RWPE1 (cell line): Measurements from ENCODE around the gene CSAD.

Source experiments
- CTCF ChIA-PET: fragments of 350-600 bp; sonication (Branson Sonifier 250); formaldehyde crosslinking; extraction: SDS; loops from one replicate; lab custom pipeline; 2021; lab: Yijun Ruan, JAX
- POLR2A ChIA-PET: fragments of 400-600 bp; formaldehyde crosslinking; extraction: SDS; loops from one replicate; lab custom pipeline; 2020; ENCODE audit warnings: antibody characterized with exemption; ENCODE audit not compliant: low non-redundant PET; lab: Yijun Ruan, JAX
- DNase-seq: peaks from one replicate; pipeline ENCODE4 v3.0.0; 2012; ENCODE audit warnings: low spot score
- H3K27ac ChIP-seq: fragments of 450-650 bp; 2 replicates; pipeline ENCODE4 v1.5.1; 2017
- TF ChIP-seq, protein P1 (sequence below): fragments of 450-650 bp; conservative IDR thresholded peaks from 2 replicates; pipeline ENCODE4 v1.5.1; 2017; ENCODE audit warnings: low read depth, mild to moderate bottlenecking

CSAD gene

GRCh38 chr12:53127169-53127568, 53.6 kb downstream of the CSAD start:
- H3K27ac ChIP-seq: no peak overlapping the region
- TF ChIP-seq, protein P1, sequence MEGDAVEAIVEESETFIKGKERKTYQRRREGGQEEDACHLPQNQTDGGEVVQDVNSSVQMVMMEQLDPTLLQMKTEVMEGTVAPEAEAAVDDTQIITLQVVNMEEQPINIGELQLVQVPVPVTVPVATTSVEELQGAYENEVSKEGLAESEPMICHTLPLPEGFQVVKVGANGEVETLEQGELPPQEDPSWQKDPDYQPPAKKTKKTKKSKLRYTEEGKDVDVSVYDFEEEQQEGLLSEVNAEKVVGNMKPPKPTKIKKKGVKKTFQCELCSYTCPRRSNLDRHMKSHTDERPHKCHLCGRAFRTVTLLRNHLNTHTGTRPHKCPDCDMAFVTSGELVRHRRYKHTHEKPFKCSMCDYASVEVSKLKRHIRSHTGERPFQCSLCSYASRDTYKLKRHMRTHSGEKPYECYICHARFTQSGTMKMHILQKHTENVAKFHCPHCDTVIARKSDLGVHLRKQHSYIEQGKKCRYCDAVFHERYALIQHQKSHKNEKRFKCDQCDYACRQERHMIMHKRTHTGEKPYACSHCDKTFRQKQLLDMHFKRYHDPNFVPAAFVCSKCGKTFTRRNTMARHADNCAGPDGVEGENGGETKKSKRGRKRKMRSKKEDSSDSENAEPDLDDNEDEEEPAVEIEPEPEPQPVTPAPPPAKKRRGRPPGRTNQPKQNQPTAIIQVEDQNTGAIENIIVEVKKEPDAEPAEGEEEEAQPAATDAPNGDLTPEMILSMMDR: no peak
- CTCF ChIA-PET: interaction anchor here (0.6 kb wide), 1 partner anchor 30 kb away, joined by 4 read pairs; no protein-coding TSS in a partner anchor
- no peak for DNase-seq
- POLR2A ChIA-PET: no interaction called here

GRCh38 chr12:53124352-53124723, 56.4 kb downstream of the CSAD start:
- ChIA-PET CTCF (no interaction called here), POLR2A (no interaction called here)
- TF ChIP-seq, protein P1: no peak
- DNase-seq: no peak
- H3K27ac ChIP-seq: no peak overlapping the region

- H3K27ac ChIP-seq: no peak overlapping the region
- POLR2A ChIA-PET: no interaction called here
- CTCF ChIA-PET: no interaction called here
- no peak for DNase-seq
- TF ChIP-seq, protein P1: no peak
These were observed 57.0 kb downstream of the CSAD start for GRCh38 chr12:53123578-53124351.

DNA sequence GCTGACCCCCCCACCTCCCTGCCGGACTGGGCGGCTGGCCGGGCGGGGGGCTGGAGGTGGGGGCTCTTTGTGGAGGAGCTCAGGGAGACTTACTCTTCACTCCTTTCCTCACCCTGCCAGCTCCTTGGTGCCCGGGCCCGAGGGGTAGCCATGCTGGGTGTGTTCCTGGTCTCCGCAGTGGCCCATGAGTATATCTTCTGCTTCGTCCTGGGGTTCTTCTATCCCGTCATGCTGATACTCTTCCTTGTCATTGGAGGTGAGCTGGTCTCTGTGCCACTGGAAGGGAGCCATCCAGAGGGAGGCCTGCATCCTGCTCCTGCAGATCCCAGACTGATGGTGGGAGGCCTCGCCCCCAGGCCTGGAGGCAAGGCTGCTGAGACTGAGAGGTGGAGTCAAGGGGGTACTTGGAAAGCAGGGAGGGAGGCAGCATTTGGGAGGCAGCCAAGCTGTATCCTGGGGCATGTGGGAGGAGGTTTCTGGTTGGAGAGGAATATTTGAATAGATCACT, 57.7 kb downstream of the CSAD start:
- H3K27ac ChIP-seq: no peak overlapping the region
- no peak for DNase-seq
- CTCF ChIA-PET: interaction anchor here (0.6 kb wide), 1 partner anchor 120 kb away, joined by 3 read pairs; no protein-coding TSS in a partner anchor
- POLR2A ChIA-PET: no interaction called here
- TF ChIP-seq, protein P1: no peak

DNA sequence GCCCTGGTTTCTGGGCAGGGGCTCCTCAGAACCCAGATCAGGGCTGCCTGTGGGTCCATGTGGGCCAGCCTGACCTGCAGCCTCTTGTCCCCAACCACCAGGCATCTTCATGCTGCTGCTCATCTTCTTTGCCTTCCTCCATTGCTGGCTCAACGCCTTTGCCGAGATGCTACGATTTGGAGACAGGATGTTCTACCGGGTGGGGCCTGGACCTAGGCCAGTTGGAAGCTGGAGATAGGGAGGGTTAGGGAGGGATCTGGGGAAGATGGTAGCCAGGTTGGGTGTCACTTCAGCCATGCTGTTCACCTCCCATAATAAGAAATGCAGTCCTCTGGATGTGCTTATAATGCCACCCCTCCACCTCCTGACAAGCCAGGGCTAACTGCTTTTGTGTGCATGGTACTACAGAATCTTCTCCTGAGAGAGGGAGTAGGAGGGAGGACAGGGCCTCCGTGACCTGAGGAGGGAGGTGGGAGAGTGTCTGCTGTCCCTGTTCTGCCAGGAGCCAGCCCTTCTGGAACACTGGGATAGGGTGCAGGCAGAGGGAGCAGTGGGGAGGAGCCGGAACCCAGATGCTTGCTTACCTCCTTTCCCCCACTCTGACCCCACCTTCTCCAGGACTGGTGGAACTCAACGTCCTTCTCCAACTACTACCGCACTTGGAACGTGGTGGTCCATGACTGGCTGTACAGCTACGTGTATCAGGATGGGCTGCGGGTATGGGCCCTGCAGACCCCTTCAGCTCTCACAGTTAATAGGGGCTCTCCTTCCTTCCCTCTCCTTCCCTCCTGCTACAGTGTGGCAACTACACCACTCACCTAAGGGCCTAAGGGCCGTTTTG, 59.8 kb downstream of the CSAD start:
- no peak overlapping the region for H3K27ac ChIP-seq
- DNase-seq: no peak
- CTCF ChIA-PET: no interaction called here
- TF ChIP-seq, protein P1: no peak
- POLR2A ChIA-PET: no interaction called here

DNA sequence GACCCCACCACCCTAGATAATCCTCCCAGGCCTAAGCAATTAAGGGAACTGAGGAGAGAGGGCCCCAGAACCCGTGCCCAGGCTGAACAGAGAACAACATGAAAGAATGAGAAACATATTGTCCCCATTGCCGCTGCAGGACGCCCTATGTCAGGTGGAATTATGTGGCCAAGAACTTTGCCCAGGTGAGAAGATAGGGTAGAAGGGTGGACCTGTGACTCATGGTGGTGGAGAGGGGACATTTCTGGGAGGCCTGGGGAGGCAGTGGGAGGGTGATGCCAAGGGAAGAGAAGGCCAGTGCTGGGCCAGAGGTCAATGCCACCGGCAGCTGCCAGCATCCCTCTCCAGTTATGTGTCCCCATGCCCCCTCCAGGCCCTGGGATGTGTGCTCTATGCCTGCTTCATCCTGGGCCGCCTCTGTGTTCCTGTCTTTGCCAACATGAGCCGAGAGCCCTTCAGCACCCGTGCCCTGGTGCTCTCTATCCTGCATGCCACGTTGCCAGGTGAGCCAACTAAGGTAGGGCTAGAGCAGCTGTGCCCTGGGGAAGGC, 61.9 kb downstream of the CSAD start:
- CTCF ChIA-PET: interaction anchor here (1.1 kb wide), 1 partner anchor 53 kb away, joined by 3 read pairs; no protein-coding TSS in a partner anchor
- no peak for DNase-seq
- POLR2A ChIA-PET: no interaction called here
- no peak overlapping the region for H3K27ac ChIP-seq
- TF ChIP-seq, protein P1: no peak
